H1 (cell line): Measurements from ENCODE around the gene KIF26A. TPM values are rescaled to one million over a fixed set of nuclear protein-coding genes. Genes with fewer than 3 reads are reported as not detected.

ENCODE experiments used
- CTCF ChIA-PET: fragments of 300-600 bp; sonication (Branson Sonifier 250); formaldehyde crosslinking; loops from one replicate; lab custom pipeline; 2021; ENCODE audit not compliant: partially characterized antibody; lab: Charles Lee
- POLR2A ChIA-PET: fragments of 300-600 bp; sonication (Branson Sonifier 250); formaldehyde crosslinking; loops from one replicate; lab custom pipeline; 2021; ENCODE audit warnings: inconsistent platforms; ENCODE audit not compliant: partially characterized antibody; lab: Charles Lee
- DNase-seq, 2 experiments: peaks; one replicate each; pipeline versions ENCODE4 v3.0.0 to v3.0.0-alpha.2; 2010 to 2022; ENCODE audit warnings: low spot score in 2 of 2, low read depth in 1 of 2, mixed read lengths in 1 of 2
- FAIRE-seq: peaks from 2 replicates; lab custom pipeline; 2011; peaks lifted over from hg19 to GRCh38; lab: Jason Lieb, UNC
- H2AFZ ChIP-seq: 2 replicates; pipeline ENCODE4 v1.8.1; 2012; ENCODE audit warnings: low read length, inconsistent platforms
- H2AK5ac ChIP-seq: 2 replicates; pipeline ENCODE4 v1.6.1; 2013; ENCODE audit warnings: low read depth, low read length
- H2BK120ac ChIP-seq: replicated peaks from 2 replicates; pipeline ENCODE3; 2013; ENCODE audit warnings: low read depth, low read length, inconsistent platforms
- H2BK12ac ChIP-seq: 2 replicates; pipeline ENCODE4 v1.6.1; 2013; ENCODE audit warnings: low read depth, low read length
- H2BK15ac ChIP-seq: 2 replicates; pipeline ENCODE4 v1.6.1; 2013; ENCODE audit warnings: low read length
- H2BK20ac ChIP-seq: 2 replicates; pipeline ENCODE4 v1.6.1; 2013; ENCODE audit warnings: low read length
- H2BK5ac ChIP-seq: 2 replicates; pipeline ENCODE4 v1.6.1; 2013; ENCODE audit warnings: low read depth, low read length
- H3K14ac ChIP-seq: 2 replicates; pipeline ENCODE4 v1.6.1; 2013; ENCODE audit warnings: inconsistent platforms; ENCODE audit not compliant: insufficient read length
- H3K18ac ChIP-seq: 2 replicates; pipeline ENCODE4 v1.6.1; 2013; ENCODE audit warnings: low read length; ENCODE audit errors: extremely low read depth
- H3K23ac ChIP-seq: 2 replicates; pipeline ENCODE4 v1.6.1; 2013; ENCODE audit warnings: inconsistent platforms; ENCODE audit not compliant: insufficient read length
- H3K23me2 ChIP-seq: 2 replicates; pipeline ENCODE4 v1.6.1; 2013; ENCODE audit warnings: low read depth, low read length
- H3K27ac ChIP-seq: 2 replicates; pipeline ENCODE4 v1.6.1; 2011; ENCODE audit warnings: low read depth, low read length, inconsistent platforms
- H3K27me3 ChIP-seq, 4 experiments: replicated peaks in 1 of 4; 1 replicate in 1 of 4; 2 replicates in 3 of 4; pipeline versions ENCODE4 v1.6.1 to v1.8.1; 2011 to 2013; ENCODE audit warnings: low read length in 3 of 4, mild to moderate bottlenecking in 3 of 4, inconsistent platforms in 2 of 4, mixed read lengths in 2 of 4, moderate library complexity in 1 of 4; ENCODE audit not compliant: control insufficient read depth in 3 of 4, insufficient read depth in 3 of 4; ENCODE audit errors: extremely low read depth in 1 of 4
- H3K36me3 ChIP-seq, 4 experiments: 2 replicates each; pipeline versions ENCODE4 v1.6.1 to v1.8.1; 2011 to 2013; ENCODE audit warnings: mild to moderate bottlenecking in 4 of 4, low read length in 3 of 4, moderate library complexity in 2 of 4, control low read depth in 1 of 4, inconsistent platforms in 1 of 4; ENCODE audit not compliant: insufficient read depth in 4 of 4, control insufficient read depth in 2 of 4
- H3K4ac ChIP-seq: replicated peaks from 2 replicates; pipeline ENCODE3; 2013; ENCODE audit warnings: low read length, low read depth, mixed read lengths, inconsistent platforms; ENCODE audit not compliant: insufficient read length
- H3K4me1 ChIP-seq, 4 experiments: replicated peaks in 1 of 4; 1 replicate in 1 of 4; 2 replicates in 3 of 4; pipeline versions ENCODE4 v1.6.1 to v1.8.1; 2011 to 2013; ENCODE audit warnings: low read length in 3 of 4, inconsistent platforms in 2 of 4, mixed read lengths in 1 of 4; ENCODE audit not compliant: insufficient read depth in 4 of 4, control insufficient read depth in 3 of 4
- H3K4me2 ChIP-seq, 2 experiments: 2 replicates each; pipeline versions ENCODE4 v1.6.1 to v1.8.1; 2011 to 2013; ENCODE audit warnings: low read depth in 2 of 2, low read length in 2 of 2, control low read depth in 1 of 2, inconsistent platforms in 1 of 2, mild to moderate bottlenecking in 1 of 2; ENCODE audit not compliant: insufficient read depth in 1 of 2
- H3K4me3 ChIP-seq, 4 experiments: fragments of 200-600, 300-600 bp in 1 of 4; sonication (generic), shearing (Covaris generic), sonication (Bioruptor Twin) in 1 of 4; 2 replicates each; pipeline versions ENCODE4 v1.5.1 to v1.8.1; 2011 to 2016; ENCODE audit warnings: low read length in 4 of 4, low read depth in 3 of 4, control low read depth in 2 of 4, inconsistent platforms in 2 of 4, mild to moderate bottlenecking in 2 of 4, mixed read lengths in 1 of 4, moderate library complexity in 1 of 4; ENCODE audit not compliant: insufficient read depth in 2 of 4; ENCODE audit errors: extremely low read depth in 1 of 4
- H3K56ac ChIP-seq: replicated peaks from 2 replicates; pipeline ENCODE3; 2013; ENCODE audit warnings: low read depth, mild to moderate bottlenecking, mixed read lengths, low read length, inconsistent platforms; ENCODE audit not compliant: insufficient read length
- H3K79me1 ChIP-seq: 2 replicates; pipeline ENCODE4 v1.6.1; 2013; ENCODE audit warnings: low read depth, low read length, control low read depth
- H3K79me2 ChIP-seq, 2 experiments: 2 replicates each; pipeline versions ENCODE4 v1.6.1 to v1.8.1; 2012 to 2013; ENCODE audit warnings: low read length in 2 of 2, mild to moderate bottlenecking in 2 of 2, inconsistent platforms in 1 of 2; ENCODE audit not compliant: insufficient read depth in 2 of 2, control insufficient read depth in 1 of 2
- H3K9ac ChIP-seq, 4 experiments: replicated peaks in 1 of 4; 1 replicate in 1 of 4; 2 replicates in 3 of 4; pipeline versions ENCODE4 v1.6.1 to v1.8.1; 2011 to 2013; ENCODE audit warnings: low read depth in 3 of 4, low read length in 3 of 4, control low read depth in 2 of 4, mild to moderate bottlenecking in 2 of 4, moderate library complexity in 2 of 4, inconsistent platforms in 1 of 4; ENCODE audit errors: extremely low read depth in 1 of 4
- H3K9me3 ChIP-seq, 2 experiments: 2 replicates each; pipeline versions ENCODE4 v1.6.1 to v1.8.1; 2012 to 2013; ENCODE audit warnings: mild to moderate bottlenecking in 2 of 2, moderate library complexity in 2 of 2, control low read depth in 1 of 2, inconsistent platforms in 1 of 2, low read depth in 1 of 2, low read length in 1 of 2, mixed read lengths in 1 of 2; ENCODE audit not compliant: insufficient read depth in 2 of 2
- H4K20me1 ChIP-seq, 2 experiments: replicated peaks in 1 of 2; 2 replicates each; pipeline versions ENCODE3 to v1.8.1; 2011 to 2013; ENCODE audit warnings: inconsistent platforms in 2 of 2, low read length in 2 of 2, mild to moderate bottlenecking in 1 of 2; ENCODE audit not compliant: insufficient read depth in 2 of 2, control insufficient read depth in 1 of 2
- H4K5ac ChIP-seq: 2 replicates; pipeline ENCODE4 v1.6.1; 2013; ENCODE audit warnings: low read length, low read depth, mixed read lengths, inconsistent platforms; ENCODE audit not compliant: insufficient read length
- H4K8ac ChIP-seq: 2 replicates; pipeline ENCODE4 v1.8.0; 2013; ENCODE audit warnings: mild to moderate bottlenecking, moderate library complexity, low read length, inconsistent platforms; ENCODE audit not compliant: insufficient read depth; ENCODE audit errors: extremely low read depth
- H4K91ac ChIP-seq: replicated peaks from 2 replicates; pipeline ENCODE3; 2013; ENCODE audit warnings: low read length, mixed read lengths, inconsistent platforms; ENCODE audit not compliant: insufficient read length
- BACH1 ChIP-seq: IDR thresholded peaks from 2 replicates; pipeline ENCODE4 v1.6.1; 2012; ENCODE audit warnings: low read length, improper control_type of control experiment
- CBX8 ChIP-seq: fragments of 300-800, 300-1000 bp; sonication (generic); IDR thresholded peaks from 2 replicates; pipeline ENCODE4 v1.7.1; 2016; ENCODE audit warnings: low read depth, low read length, borderline replicate concordance
- CEBPB ChIP-seq: IDR thresholded peaks from 2 replicates; pipeline ENCODE4 v1.6.1; 2012; ENCODE audit warnings: low read depth, low read length
- MAX ChIP-seq: IDR thresholded peaks from 2 replicates; pipeline ENCODE4 v1.6.1; 2012; ENCODE audit warnings: inconsistent platforms
- SP1 ChIP-seq: IDR thresholded peaks from 2 replicates; pipeline ENCODE4 v1.6.1; 2011; ENCODE audit warnings: low read depth, low read length
- WGBS, 2 experiments: shearing (Covaris generic) in 1 of 2; methylation state at CpG; one replicate each; pipeline versions ENCODE4 v1.1.6 to v1.1.7; 2013 to 2015; ENCODE audit warnings: low lambda C conversion rate in 2 of 2, mixed read lengths in 2 of 2, inconsistent platforms in 1 of 2, low coverage in 1 of 2, missing lambda C conversion rate in 1 of 2; ENCODE audit not compliant: insufficient replicate concordance in 2 of 2, insufficient coverage in 1 of 2, insufficient read length in 1 of 2; ENCODE audit errors: extremely low coverage in 1 of 2, missing lambda C conversion rate in 1 of 2; 5-methylcytosine and 5-hydroxymethylcytosine counted together
- polyA plus RNA-seq, 7 experiments: library from polyadenylated mRNA; depleted of rRNA in 3 of 7; stranded (reverse) in 5 of 7; unstranded in 2 of 7; fragments of >200 nt in 5 of 7; fragments of 200-250 nt in 2 of 7; gene quantifications; 1 replicate in 5 of 7; 2 replicates in 1 of 7; 4 replicates in 1 of 7; pipeline versions ENCODE4 v1.2.1 to v1.2.3, GENCODE V29; 2011 to 2013; ENCODE audit warnings: missing spikeins in 2 of 7, mixed read lengths in 2 of 7
- total RNA-seq: library from RNA; stranded (reverse); fragmentation: NEBNext Ultra II Directional; extraction: Animal tissue kit (Norgen Biotek cat#: 25700); gene quantifications from 2 replicates; pipeline ENCODE4 v1.2.1, GENCODE V29; 2021

Gene KIF26A
- total and polyA plus RNA-seq, 2 of the 8 experiments (the other 6 are each of a cell fraction or from before 2014, with no cell fraction given), result 11.5 to 41.6 TPM

GRCh38 chr14:104197449-104198247 lies 59.3 kb downstream of the KIF26A start:
- no peak overlapping the region for H3K14ac ChIP-seq
- no peak overlapping the region for H2AFZ ChIP-seq
- DNase-seq (no peak), FAIRE-seq (no peak)
- H4K8ac ChIP-seq, result no peak overlapping the region
- no peak overlapping the region for H2BK5ac ChIP-seq
- H4K5ac ChIP-seq, result no peak overlapping the region
- H3K9me3 ChIP-seq, result no peaks in the 10 kb centered on the region
- H3K23me2 ChIP-seq, result peaks cover 9% of the 10 kb centered on the region; the same call in 1 of the 2 replicates
- no peak overlapping the region for H2BK20ac ChIP-seq
- H3K27me3 ChIP-seq, result peaks cover 0 to 1% (median 0%) of the 10 kb centered on the region in 4 experiments; a peak in 1 of 7 replicates
- no peak overlapping the region for H2AK5ac ChIP-seq
- H3K36me3 ChIP-seq, result no peaks in the 10 kb centered on the region
- H3K4me2 ChIP-seq, result no peak overlapping the region
- no peak overlapping the region for H3K23ac ChIP-seq
- WGBS, 2 experiments, result 88 to 100% methylated on average over 4 to 5 of the region's 5 CpGs
- H2BK15ac ChIP-seq, result no peak overlapping the region
- peaks cover 0 to 3% (median 0%) of the 10 kb centered on the region in 4 experiments; a peak in 2 of 7 replicates for H3K4me1 ChIP-seq
- H4K91ac ChIP-seq, result no peak overlapping the region
- ChIA-PET POLR2A (no interaction called here), CTCF (interaction anchor here (2.3 kb wide), 1 partner anchor 11 kb away, joined by 12 read pairs; no protein-coding TSS in a partner anchor)
- no peak overlapping the region for H3K9ac ChIP-seq
- no peaks in the 10 kb centered on the region for H3K79me2 ChIP-seq
- H3K18ac ChIP-seq, result no peak overlapping the region
- H2BK12ac ChIP-seq, result no peak overlapping the region
- peaks cover 0 to 2% of the 10 kb centered on the region in 2 experiments for H4K20me1 ChIP-seq
- peak overlapping the region; percentile 9 for H3K56ac ChIP-seq
- TF ChIP-seq BACH1, result no peak
- no peak for TF ChIP-seq CBX8
- no peak for TF ChIP-seq SP1
- no peak for TF ChIP-seq MAX
- TF ChIP-seq CEBPB, result no peak
- H2BK120ac ChIP-seq, result no peak overlapping the region
- H3K4ac ChIP-seq, result no peak overlapping the region
- H3K79me1 ChIP-seq, result no peaks in the 10 kb centered on the region
- H3K27ac ChIP-seq, result no peak overlapping the region
- H3K4me3 ChIP-seq, result no peak overlapping the region
